Measurements from ENCODE around the gene TMEM126A. TPM values are rescaled to one million over a fixed set of nuclear protein-coding genes. Genes with fewer than 3 reads are reported as not detected.

The TMEM126A gene
- total and polyA plus RNA-seq, 2 of the 8 experiments (the other 6 are each of a cell fraction or from before 2014, with no cell fraction given): 33.7 to 58.7 TPM

- no peak overlapping the region; the same call in 1 of the 2 replicates for H4K8ac ChIP-seq (ENCODE audit: extremely low read depth, insufficient read depth, low read length)
- no peak overlapping the region for H4K5ac ChIP-seq (ENCODE audit: insufficient read length, low read depth, low read length)
- no peak overlapping the region for H3K27ac ChIP-seq (ENCODE audit: low read depth, low read length)
- peaks cover 0 to 2% (median 0%) of the 10 kb centered on the region in 4 experiments; a peak in 1 of 7 replicates for H3K27me3 ChIP-seq (replicated peaks in 1 of 4; ENCODE audit: control insufficient read depth in 3 of 4, extremely low read depth in 1 of 4, insufficient read depth in 3 of 4, low read length in 3 of 4)
- no peak overlapping the region for H3K9ac ChIP-seq (replicated peaks in 1 of 4; ENCODE audit: extremely low read depth in 1 of 4, low read depth in 3 of 4, low read length in 3 of 4)
- no peaks in the 10 kb centered on the region for H3K23me2 ChIP-seq (ENCODE audit: low read depth, low read length)
- no peak overlapping the region for H3K23ac ChIP-seq (ENCODE audit: insufficient read length)
- no peak overlapping the region for H3K4me2 ChIP-seq (ENCODE audit: insufficient read depth in 1 of 2, low read depth in 2 of 2, low read length in 2 of 2)
- FAIRE-seq (no peak), DNase-seq (ENCODE audit: low read depth in 1 of 2, low spot score in 2 of 2) (no peak)
- H3K4me1 ChIP-seq (replicated peaks in 1 of 4; ENCODE audit: control insufficient read depth in 3 of 4, insufficient read depth in 4 of 4, low read length in 3 of 4): no peaks in the 10 kb centered on the region
- no peaks in the 10 kb centered on the region for H3K79me1 ChIP-seq (ENCODE audit: low read depth, low read length)
- H2BK15ac ChIP-seq (ENCODE audit: low read length): no peak overlapping the region
- CTCF ChIA-PET (ENCODE audit: partially characterized antibody): interaction anchor here (0.6 to 2.0 kb wide), 7 partner anchors 8 to 1161 kb away, joined by 3 to 4 read pairs (median 4); partner anchors contain the start of gene DLG2
- no peaks in the 10 kb centered on the region for H3K36me3 ChIP-seq (ENCODE audit: control insufficient read depth in 2 of 4, insufficient read depth in 4 of 4, low read length in 3 of 4)
- no peak overlapping the region for H2AK5ac ChIP-seq (ENCODE audit: low read depth, low read length)
- no peak overlapping the region for H3K14ac ChIP-seq (ENCODE audit: insufficient read length)
- no peak for TF ChIP-seq TAF7 (optimal IDR thresholded peaks at IDR 0.05; ENCODE audit: borderline replicate concordance, low read depth, low read length)
- peak; percentile 98 for TF ChIP-seq CEBPB (IDR thresholded peaks at IDR 0.05; ENCODE audit: low read depth, low read length)
- no peak overlapping the region for H3K56ac ChIP-seq (replicated peaks; ENCODE audit: insufficient read length, low read depth, low read length)
- no peak overlapping the region for H3K4ac ChIP-seq (replicated peaks; ENCODE audit: insufficient read length, low read depth, low read length)
- H3K18ac ChIP-seq (ENCODE audit: extremely low read depth, low read length): no peak overlapping the region
- no peak overlapping the region for H2AFZ ChIP-seq (ENCODE audit: low read length)
- WGBS, 2 experiments (ENCODE audit: extremely low coverage in 1 of 2, insufficient coverage in 1 of 2, insufficient read length in 1 of 2, insufficient replicate concordance in 2 of 2, low coverage in 1 of 2, low lambda C conversion rate in 2 of 2, missing lambda C conversion rate in 1 of 2): 90% methylated on average over 6 of the region's 6 CpGs; no CpG with 5 or more reads in 1 of the 2 experiments
- H4K20me1 ChIP-seq (replicated peaks in 1 of 2; ENCODE audit: control insufficient read depth in 1 of 2, insufficient read depth in 2 of 2, low read length in 2 of 2): no peaks in the 10 kb centered on the region
- no peak overlapping the region for H2BK5ac ChIP-seq (ENCODE audit: low read depth, low read length)
- H4K91ac ChIP-seq (replicated peaks; ENCODE audit: insufficient read length, low read length): no peak overlapping the region
- no peaks in the 10 kb centered on the region for H3K9me3 ChIP-seq (ENCODE audit: insufficient read depth in 2 of 2, low read depth in 1 of 2, low read length in 1 of 2)
- H2BK12ac ChIP-seq (ENCODE audit: low read depth, low read length): no peak overlapping the region
- POLR2A ChIA-PET (ENCODE audit: partially characterized antibody): no interaction called here
- no peak overlapping the region for H2BK20ac ChIP-seq (ENCODE audit: low read length)
- H3K4me3 ChIP-seq (ENCODE audit: extremely low read depth in 1 of 4, insufficient read depth in 2 of 4, low read depth in 3 of 4, low read length in 4 of 4): no peak overlapping the region
- H3K79me2 ChIP-seq (ENCODE audit: control insufficient read depth in 1 of 2, insufficient read depth in 2 of 2, low read length in 2 of 2): no peaks in the 10 kb centered on the region
- H2BK120ac ChIP-seq (replicated peaks; ENCODE audit: low read depth, low read length): no peak overlapping the region
Observed at GRCh38 chr11:85619499-85619898, 28.3 kb upstream of the TMEM126A start.
